ENCODE data around the gene METTL26. TPM values are rescaled to one million over a fixed set of nuclear protein-coding genes. Genes with fewer than 3 reads are reported as not detected.
A peak's percentile ranks its signal among the peaks of the same experiment; 100 is the strongest.

METTL26 gene
- total RNA-seq, 2 donors from 2014 or later: 76.8 to 115 TPM

DNA sequence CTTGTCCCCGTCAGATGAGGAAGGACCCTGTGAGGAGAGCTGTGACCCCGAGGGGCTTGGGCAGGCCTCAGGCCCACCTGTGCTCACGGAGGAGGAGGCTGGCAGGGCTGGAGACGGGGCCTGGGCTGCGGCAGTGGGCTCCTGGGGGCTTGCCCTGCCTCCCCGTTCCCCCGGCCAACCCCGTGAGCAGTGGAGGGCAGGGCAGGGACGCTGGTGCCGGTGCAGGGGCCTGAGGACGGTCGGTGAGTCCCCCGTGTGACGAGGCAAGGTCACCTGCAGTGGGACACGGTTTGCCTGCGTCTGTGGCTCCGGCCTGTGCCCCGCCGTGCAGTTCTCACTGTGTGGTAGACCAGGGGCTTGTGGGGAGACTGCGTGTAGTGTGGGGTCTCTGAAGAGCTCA, 23.5 kb upstream of the METTL26 start:
- no peaks in the 10 kb centered on the region for H3K9me3 ChIP-seq
- WGBS, 2 donors: 85% methylated on average over 20 of the region's 20 CpGs; no CpG with 5 or more reads in 1 of the 2 donors
- ATAC-seq: no peak
- no peaks in the 10 kb centered on the region for H3K27me3 ChIP-seq
- H3K27ac ChIP-seq: peak overlapping the region in 1 of 4 donors; percentile 80
- TF ChIP-seq POLR2A (IDR thresholded peaks at IDR 0.05): no peak
- TF ChIP-seq, protein P1, sequence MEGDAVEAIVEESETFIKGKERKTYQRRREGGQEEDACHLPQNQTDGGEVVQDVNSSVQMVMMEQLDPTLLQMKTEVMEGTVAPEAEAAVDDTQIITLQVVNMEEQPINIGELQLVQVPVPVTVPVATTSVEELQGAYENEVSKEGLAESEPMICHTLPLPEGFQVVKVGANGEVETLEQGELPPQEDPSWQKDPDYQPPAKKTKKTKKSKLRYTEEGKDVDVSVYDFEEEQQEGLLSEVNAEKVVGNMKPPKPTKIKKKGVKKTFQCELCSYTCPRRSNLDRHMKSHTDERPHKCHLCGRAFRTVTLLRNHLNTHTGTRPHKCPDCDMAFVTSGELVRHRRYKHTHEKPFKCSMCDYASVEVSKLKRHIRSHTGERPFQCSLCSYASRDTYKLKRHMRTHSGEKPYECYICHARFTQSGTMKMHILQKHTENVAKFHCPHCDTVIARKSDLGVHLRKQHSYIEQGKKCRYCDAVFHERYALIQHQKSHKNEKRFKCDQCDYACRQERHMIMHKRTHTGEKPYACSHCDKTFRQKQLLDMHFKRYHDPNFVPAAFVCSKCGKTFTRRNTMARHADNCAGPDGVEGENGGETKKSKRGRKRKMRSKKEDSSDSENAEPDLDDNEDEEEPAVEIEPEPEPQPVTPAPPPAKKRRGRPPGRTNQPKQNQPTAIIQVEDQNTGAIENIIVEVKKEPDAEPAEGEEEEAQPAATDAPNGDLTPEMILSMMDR (IDR thresholded peaks at IDR 0.05): no peak
- H3K36me3 ChIP-seq (replicated peaks in 1 of 2; ENCODE audit: insufficient read depth in 1 of 2, low read depth in 2 of 2): no peaks in the 10 kb centered on the region
- no peak overlapping the region for H3K4me3 ChIP-seq
- DNase-seq: no peak
- intact Hi-C loops (cut with DNase I): no loop called here
- H3K4me1 ChIP-seq: peaks cover 19% of the 10 kb centered on the region

- Histone ChIP-seq H3K27ac (no peak overlapping the region), H3K4me3 (no peak overlapping the region)
- intact Hi-C loops (cut with DNase I): no loop called here
Observed at GRCh38 chr16:658679-659571, 22.8 kb upstream of the METTL26 start.

DNA sequence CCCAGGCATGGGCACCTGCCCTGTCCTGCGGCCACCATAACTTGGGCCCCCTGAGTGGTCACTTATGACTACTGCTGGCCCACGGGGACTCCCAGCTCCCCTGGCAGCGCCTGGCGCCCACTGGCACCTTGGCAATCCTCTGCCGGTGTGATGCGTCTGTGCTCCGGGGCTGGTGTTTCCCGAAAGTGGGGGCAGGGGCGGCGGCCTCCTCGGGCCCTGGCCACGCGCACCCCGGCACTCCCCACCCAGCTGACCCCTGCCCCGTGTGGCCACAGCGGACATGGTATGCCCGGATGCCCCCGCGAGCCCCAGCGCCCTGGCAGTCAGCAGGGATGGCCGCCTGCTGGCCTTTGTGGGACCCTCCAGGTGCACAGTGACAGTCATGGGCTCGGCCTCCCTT, 21.4 kb upstream of the METTL26 start:
- ATAC-seq (no peak), DNase-seq (no peak)
- intact Hi-C loops (cut with DNase I): no loop called here
- Histone ChIP-seq H3K27me3 (no peaks in the 10 kb centered on the region), H3K36me3 (replicated peaks in 1 of 2; ENCODE audit: insufficient read depth in 1 of 2, low read depth in 2 of 2) (no peaks in the 10 kb centered on the region), H3K27ac (no peak overlapping the region), H3K9me3 (no peaks in the 10 kb centered on the region), H3K4me3 (no peak overlapping the region), H3K4me1 (peaks cover 19% of the 10 kb centered on the region)
- WGBS, 2 donors: 96% methylated on average over 18 of the region's 22 CpGs; no CpG with 5 or more reads in 1 of the 2 donors
- TF ChIP-seq, protein P1 (IDR thresholded peaks at IDR 0.05): no peak
- no peak for TF ChIP-seq POLR2A (IDR thresholded peaks at IDR 0.05)

More at GRCh38 chr16:658679-659571, 22.8 kb upstream of the METTL26 start:
- no peaks in the 10 kb centered on the region for H3K27me3 ChIP-seq
- H3K36me3 ChIP-seq (replicated peaks in 1 of 2; ENCODE audit: insufficient read depth in 1 of 2, low read depth in 2 of 2): no peaks in the 10 kb centered on the region
- DNase-seq (no peak), ATAC-seq (no peak)
- WGBS, 2 donors: 92 to 94% methylated on average over 14 to 26 of the region's 35 CpGs
- TF ChIP-seq, protein P1 (IDR thresholded peaks at IDR 0.05): no peak
- TF ChIP-seq POLR2A (IDR thresholded peaks at IDR 0.05): no peak
- peaks cover 19% of the 10 kb centered on the region for H3K4me1 ChIP-seq
- H3K9me3 ChIP-seq: no peaks in the 10 kb centered on the region

DNA sequence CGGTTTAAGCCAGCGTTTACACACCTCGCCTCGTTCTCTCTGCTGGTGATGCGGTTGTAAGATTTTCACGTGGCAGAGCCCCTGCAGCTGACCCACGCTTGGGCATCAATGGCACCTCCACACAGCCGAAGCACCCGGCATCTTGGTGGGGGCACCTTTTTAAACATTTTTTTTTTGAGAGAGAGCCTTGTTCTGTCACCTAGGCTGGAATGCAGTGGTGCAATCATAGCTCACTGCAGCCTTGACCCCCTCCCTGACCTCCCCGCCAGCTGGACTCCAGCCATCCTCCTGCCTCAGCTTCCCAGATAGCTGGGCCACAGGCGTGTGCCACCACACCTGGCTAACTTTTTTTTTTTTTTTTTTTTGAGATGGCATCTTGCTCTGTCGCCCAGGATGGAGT, 17.9 kb upstream of the METTL26 start:
- H3K36me3 ChIP-seq (replicated peaks in 1 of 2; ENCODE audit: insufficient read depth in 1 of 2, low read depth in 2 of 2): no peaks in the 10 kb centered on the region

More for the DNA sequence above, 17.9 kb upstream of the METTL26 start:
- H3K4me3 ChIP-seq: no peak overlapping the region
- 86 to 92% methylated on average over 12 of the region's 12 CpGs for WGBS, 2 donors
- intact Hi-C loops (cut with DNase I): no loop called here
- H3K27me3 ChIP-seq: no peaks in the 10 kb centered on the region
- H3K4me1 ChIP-seq: peaks cover 14% of the 10 kb centered on the region
- H3K27ac ChIP-seq: no peak overlapping the region
- no peak for ATAC-seq
- H3K9me3 ChIP-seq: no peaks in the 10 kb centered on the region
- DNase-seq: no peak
- no peak for TF ChIP-seq POLR2A (IDR thresholded peaks at IDR 0.05)
- TF ChIP-seq, protein P1 (IDR thresholded peaks at IDR 0.05): no peak

Measured in body of pancreas (tissue), 4 donors.